Measurements from ENCODE around the gene NLRX1. TPM values are rescaled to one million over a fixed set of nuclear protein-coding genes. Genes with fewer than 3 reads are reported as not detected.

NLRX1 gene, protein sequence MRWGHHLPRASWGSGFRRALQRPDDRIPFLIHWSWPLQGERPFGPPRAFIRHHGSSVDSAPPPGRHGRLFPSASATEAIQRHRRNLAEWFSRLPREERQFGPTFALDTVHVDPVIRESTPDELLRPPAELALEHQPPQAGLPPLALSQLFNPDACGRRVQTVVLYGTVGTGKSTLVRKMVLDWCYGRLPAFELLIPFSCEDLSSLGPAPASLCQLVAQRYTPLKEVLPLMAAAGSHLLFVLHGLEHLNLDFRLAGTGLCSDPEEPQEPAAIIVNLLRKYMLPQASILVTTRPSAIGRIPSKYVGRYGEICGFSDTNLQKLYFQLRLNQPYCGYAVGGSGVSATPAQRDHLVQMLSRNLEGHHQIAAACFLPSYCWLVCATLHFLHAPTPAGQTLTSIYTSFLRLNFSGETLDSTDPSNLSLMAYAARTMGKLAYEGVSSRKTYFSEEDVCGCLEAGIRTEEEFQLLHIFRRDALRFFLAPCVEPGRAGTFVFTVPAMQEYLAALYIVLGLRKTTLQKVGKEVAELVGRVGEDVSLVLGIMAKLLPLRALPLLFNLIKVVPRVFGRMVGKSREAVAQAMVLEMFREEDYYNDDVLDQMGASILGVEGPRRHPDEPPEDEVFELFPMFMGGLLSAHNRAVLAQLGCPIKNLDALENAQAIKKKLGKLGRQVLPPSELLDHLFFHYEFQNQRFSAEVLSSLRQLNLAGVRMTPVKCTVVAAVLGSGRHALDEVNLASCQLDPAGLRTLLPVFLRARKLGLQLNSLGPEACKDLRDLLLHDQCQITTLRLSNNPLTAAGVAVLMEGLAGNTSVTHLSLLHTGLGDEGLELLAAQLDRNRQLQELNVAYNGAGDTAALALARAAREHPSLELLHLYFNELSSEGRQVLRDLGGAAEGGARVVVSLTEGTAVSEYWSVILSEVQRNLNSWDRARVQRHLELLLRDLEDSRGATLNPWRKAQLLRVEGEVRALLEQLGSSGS
- not detected for polyA plus RNA-seq (2012; ENCODE audit: insufficient read length, low read depth)

DNA sequence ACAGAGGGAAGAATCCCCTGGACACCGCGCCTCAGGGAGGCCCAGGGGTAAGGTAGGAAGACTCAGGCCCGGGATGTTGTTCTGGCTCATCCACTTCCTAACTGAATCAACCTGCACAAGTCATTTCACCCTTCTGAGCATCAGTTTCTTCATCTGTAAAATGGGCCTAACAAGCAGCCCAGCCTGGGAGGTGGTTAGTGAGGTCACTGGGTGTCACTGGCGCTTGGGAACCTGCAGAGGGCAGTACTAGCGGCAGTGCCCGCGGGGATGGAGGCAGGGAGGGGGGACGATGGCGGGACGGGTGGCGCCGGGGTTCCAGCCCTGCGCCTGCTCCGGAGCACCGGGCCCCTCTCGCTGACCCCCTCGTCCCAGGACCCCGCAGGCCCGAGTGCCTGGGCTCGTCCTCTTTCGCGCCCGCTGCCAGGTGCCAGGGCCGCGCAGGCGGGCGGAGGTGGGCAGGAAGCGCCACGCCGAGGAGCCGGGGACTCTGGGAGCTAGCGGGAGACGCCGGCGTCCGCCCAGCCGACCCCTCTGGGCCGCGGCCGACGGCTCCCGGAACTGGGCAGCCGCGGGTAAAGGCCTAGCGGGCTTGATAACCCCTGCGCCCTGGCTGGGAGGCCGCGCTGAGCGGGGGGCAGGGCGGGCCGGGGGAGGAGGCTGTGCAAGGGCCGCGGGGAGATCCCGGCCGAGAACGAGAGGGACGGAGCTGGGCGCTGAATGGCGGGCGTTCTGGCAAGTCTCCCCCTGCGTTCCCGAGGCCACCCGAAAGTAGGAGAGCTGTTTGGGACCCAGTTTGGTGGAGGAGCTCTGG lies at the start of gene NLRX1:
TSS of gene NLRX1 (plus strand) at position 255 of the 811 bp plus-strand sequence. CDS start 2,679 bp downstream, outside the sequence.
- TF ChIP-seq POLR2AphosphoS5 (IDR thresholded peaks at IDR 0.05; ENCODE audit: low read depth, low read length), result no peak

DNA sequence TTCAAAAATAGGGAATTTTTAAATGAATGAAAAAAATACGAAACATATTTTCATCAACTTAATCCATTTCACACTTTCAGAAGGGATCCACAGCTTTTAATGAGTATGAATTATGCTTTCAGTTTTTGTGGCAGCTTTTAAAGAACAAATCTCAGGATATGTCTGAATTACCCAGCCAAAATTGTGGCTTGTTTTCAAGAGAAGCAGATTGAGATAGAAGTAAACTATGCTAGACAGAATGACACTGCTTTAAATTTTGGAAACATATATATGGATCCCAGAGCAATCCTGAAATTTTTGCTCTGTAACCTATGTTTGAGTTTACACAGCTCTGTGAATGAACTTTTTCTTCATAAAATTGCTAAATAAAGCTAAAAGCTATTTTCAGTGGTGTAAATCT lies 49.6 kb upstream of the NLRX1 start:
- TF ChIP-seq POLR2AphosphoS5 (IDR thresholded peaks at IDR 0.05; ENCODE audit: low read depth, low read length) (no peak), TAF1 (IDR thresholded peaks at IDR 0.05; ENCODE audit: borderline replicate concordance, insufficient read depth, low read length) (no peak), SIN3A (IDR thresholded peaks at IDR 0.05; ENCODE audit: borderline replicate concordance, insufficient read depth, low read length) (no peak), FOXP2 (optimal IDR thresholded peaks at IDR 0.05; ENCODE audit: borderline replicate concordance, extremely low read depth, extremely low read length, insufficient read depth) (no peak)
- TF ChIP-seq, protein P1, sequence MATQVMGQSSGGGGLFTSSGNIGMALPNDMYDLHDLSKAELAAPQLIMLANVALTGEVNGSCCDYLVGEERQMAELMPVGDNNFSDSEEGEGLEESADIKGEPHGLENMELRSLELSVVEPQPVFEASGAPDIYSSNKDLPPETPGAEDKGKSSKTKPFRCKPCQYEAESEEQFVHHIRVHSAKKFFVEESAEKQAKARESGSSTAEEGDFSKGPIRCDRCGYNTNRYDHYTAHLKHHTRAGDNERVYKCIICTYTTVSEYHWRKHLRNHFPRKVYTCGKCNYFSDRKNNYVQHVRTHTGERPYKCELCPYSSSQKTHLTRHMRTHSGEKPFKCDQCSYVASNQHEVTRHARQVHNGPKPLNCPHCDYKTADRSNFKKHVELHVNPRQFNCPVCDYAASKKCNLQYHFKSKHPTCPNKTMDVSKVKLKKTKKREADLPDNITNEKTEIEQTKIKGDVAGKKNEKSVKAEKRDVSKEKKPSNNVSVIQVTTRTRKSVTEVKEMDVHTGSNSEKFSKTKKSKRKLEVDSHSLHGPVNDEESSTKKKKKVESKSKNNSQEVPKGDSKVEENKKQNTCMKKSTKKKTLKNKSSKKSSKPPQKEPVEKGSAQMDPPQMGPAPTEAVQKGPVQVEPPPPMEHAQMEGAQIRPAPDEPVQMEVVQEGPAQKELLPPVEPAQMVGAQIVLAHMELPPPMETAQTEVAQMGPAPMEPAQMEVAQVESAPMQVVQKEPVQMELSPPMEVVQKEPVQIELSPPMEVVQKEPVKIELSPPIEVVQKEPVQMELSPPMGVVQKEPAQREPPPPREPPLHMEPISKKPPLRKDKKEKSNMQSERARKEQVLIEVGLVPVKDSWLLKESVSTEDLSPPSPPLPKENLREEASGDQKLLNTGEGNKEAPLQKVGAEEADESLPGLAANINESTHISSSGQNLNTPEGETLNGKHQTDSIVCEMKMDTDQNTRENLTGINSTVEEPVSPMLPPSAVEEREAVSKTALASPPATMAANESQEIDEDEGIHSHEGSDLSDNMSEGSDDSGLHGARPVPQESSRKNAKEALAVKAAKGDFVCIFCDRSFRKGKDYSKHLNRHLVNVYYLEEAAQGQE (IDR thresholded peaks at IDR 0.05; ENCODE audit: insufficient read depth in 1 of 2, low read depth in 2 of 2, low read length in 2 of 2), result no peak

DNA sequence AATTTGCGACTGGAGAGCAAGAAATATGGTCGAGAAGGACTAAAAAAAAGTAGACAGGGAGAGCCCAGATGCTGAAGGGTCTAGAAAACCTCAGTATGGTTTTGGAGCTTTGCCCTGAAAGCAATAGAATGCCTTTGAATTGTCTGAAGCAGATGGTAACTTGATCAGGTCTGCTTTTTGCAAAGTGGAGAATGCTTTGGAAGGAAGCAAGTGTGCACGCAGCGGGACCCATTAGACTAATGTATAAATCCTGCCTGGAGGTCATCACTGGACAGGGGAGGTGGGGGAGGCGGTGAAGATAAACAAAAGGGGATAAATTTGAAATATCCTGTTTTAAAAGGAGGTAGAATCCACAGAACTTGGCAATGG lies 47.9 kb upstream of the NLRX1 start:
- TF ChIP-seq TAF1 (IDR thresholded peaks at IDR 0.05; ENCODE audit: borderline replicate concordance, insufficient read depth, low read length), result no peak
- peak; percentile 25; the same call in 1 of the 2 replicates for TF ChIP-seq SIN3A (IDR thresholded peaks at IDR 0.05; ENCODE audit: borderline replicate concordance, insufficient read depth, low read length)
- TF ChIP-seq, protein P1 (IDR thresholded peaks at IDR 0.05; ENCODE audit: insufficient read depth in 1 of 2, low read depth in 2 of 2, low read length in 2 of 2), result no peak
- TF ChIP-seq FOXP2 (optimal IDR thresholded peaks at IDR 0.05; ENCODE audit: borderline replicate concordance, extremely low read depth, extremely low read length, insufficient read depth), result no peak
- TF ChIP-seq POLR2AphosphoS5 (IDR thresholded peaks at IDR 0.05; ENCODE audit: low read depth, low read length), result no peak

DNA sequence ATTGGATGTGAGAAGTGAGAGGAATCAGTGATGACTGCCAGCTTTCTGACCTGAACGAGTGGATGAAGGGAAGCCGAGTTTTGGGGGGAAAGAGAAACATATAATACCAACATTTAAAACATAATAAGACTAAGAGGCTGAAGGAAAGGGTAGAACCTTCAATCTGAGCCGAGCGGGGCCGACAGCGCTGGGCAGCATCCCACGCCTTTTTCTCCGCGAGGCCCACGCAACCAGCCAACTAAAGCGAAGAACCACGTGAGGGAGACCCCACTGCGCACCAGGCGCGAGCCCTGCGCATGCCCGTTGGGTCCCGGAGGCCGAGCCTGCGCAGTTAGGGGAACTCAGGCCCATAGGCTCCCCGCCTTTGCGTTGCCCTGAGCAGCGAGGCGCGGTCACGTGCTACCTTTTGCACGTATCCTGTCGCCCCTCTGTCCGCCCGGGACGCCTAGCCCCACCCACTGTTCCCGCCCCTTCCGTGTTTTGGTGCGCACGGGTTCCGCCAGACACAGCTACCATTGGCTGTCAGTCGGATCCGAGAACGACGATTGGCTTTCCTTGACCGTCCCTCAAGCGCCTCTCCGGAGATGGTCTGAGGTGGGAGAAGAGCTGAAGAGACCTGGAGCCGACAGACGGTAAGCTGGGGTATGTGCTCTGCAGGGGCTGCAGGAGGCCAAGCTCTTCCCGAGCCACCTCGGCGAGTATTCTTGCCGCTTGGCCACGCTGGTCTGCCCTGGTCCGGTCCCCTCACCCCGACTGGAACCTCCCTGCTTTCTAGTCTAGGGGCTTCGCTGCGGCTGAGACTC lies 47.3 kb upstream of the NLRX1 start, which contains the start of gene HINFP:
TSS of gene HINFP (plus strand) at position 573 of the 803 bp plus-strand sequence. CDS start 5,365 bp downstream, outside the sequence.
- TF ChIP-seq POLR2AphosphoS5 (IDR thresholded peaks at IDR 0.05; ENCODE audit: low read depth, low read length), result peak; percentile 92
- TF ChIP-seq, protein P1 (IDR thresholded peaks at IDR 0.05; ENCODE audit: insufficient read depth in 1 of 2, low read depth in 2 of 2, low read length in 2 of 2), result no peak; a peak in 1 of 4 replicates
- TF ChIP-seq TAF1 (IDR thresholded peaks at IDR 0.05; ENCODE audit: borderline replicate concordance, insufficient read depth, low read length), result peak; percentile 64; the same call in 1 of the 2 replicates
- peak; percentile 85; the same call in 1 of the 2 replicates for TF ChIP-seq SIN3A (IDR thresholded peaks at IDR 0.05; ENCODE audit: borderline replicate concordance, insufficient read depth, low read length)
- peak; percentile 78 for TF ChIP-seq FOXP2 (optimal IDR thresholded peaks at IDR 0.05; ENCODE audit: borderline replicate concordance, extremely low read depth, extremely low read length, insufficient read depth)
